ENCODE measurements around the gene COL6A1.
"Not testable (repeated sequence)": the region's sequence is repeated elsewhere in the genome, so short reads cannot be mapped to it uniquely, and the experiment has no call there.

Gene COL6A1

GRCh38 chr21:45945066-45945867, 36.3 kb upstream of the COL6A1 start:
- DNase-seq: no peak

GRCh38 chr21:45945868-45946210, 35.7 kb upstream of the COL6A1 start:
- DNase-seq: no peak

GRCh38 chr21:45947296-45947695, 34.3 kb upstream of the COL6A1 start:
- DNase-seq: no peak

GRCh38 chr21:45947716-45948255, 33.8 kb upstream of the COL6A1 start:
- DNase-seq: no peak

GRCh38 chr21:45948576-45949141, 32.9 kb upstream of the COL6A1 start:
- no peak for DNase-seq

- DNase-seq: no peak
These were observed 31.4 kb upstream of the COL6A1 start for GRCh38 chr21:45949928-45950739.

- no peak for DNase-seq
These were observed 30.6 kb upstream of the COL6A1 start for GRCh38 chr21:45950740-45951515.

GRCh38 chr21:45951676-45952075, 29.9 kb upstream of the COL6A1 start:
- no peak for DNase-seq

GRCh38 chr21:45952527-45952926, 29.0 kb upstream of the COL6A1 start:
- DNase-seq: not testable (repeated sequence)

GRCh38 chr21:45952974-45953373, 28.6 kb upstream of the COL6A1 start:
- no peak for DNase-seq

GRCh38 chr21:45954261-45954660, 27.3 kb upstream of the COL6A1 start:
- DNase-seq: no peak

GRCh38 chr21:45954921-45955320, 26.6 kb upstream of the COL6A1 start:
- no peak for DNase-seq

GRCh38 chr21:45957551-45957950, 24.0 kb upstream of the COL6A1 start:
- no peak for DNase-seq

- DNase-seq: no peak
These were observed 23.5 kb upstream of the COL6A1 start for GRCh38 chr21:45957981-45958600.

- DNase-seq: peak; percentile 54
These were observed 22.4 kb upstream of the COL6A1 start for GRCh38 chr21:45959182-45959581.

GRCh38 chr21:45959779-45960390, 21.7 kb upstream of the COL6A1 start:
- DNase-seq: no peak

GRCh38 chr21:45961408-45961807, 20.2 kb upstream of the COL6A1 start:
- not testable (repeated sequence) for DNase-seq

GRCh38 chr21:45962531-45963231, 18.9 kb upstream of the COL6A1 start:
- DNase-seq: no peak

GRCh38 chr21:45963232-45963570, 18.4 kb upstream of the COL6A1 start:
- no peak for DNase-seq

- no peak for DNase-seq
These were observed 16.9 kb upstream of the COL6A1 start for GRCh38 chr21:45964649-45965048.

- DNase-seq: no peak
These were observed 16.3 kb upstream of the COL6A1 start for GRCh38 chr21:45965084-45965809.

All from NCI-H526 treated with DMSO at 0.1 percent for 48 hours (cell line).